HEK293 (cell line): ENCODE measurements around the gene MCFD2.

Experiments used
- CTCF ChIA-PET: fragments of 350-600 bp; formaldehyde crosslinking; extraction: SDS; loops from one replicate; lab custom pipeline; 2021; ENCODE audit warnings: antibody characterized with exemption; lab: Yijun Ruan, JAX
- POLR2A ChIA-PET: fragments of 300-600 bp; formaldehyde crosslinking; extraction: SDS; loops from one replicate; lab custom pipeline; 2020; ENCODE audit warnings: antibody characterized with exemption, inconsistent platforms; lab: Yijun Ruan, JAX
- H3K27ac ChIP-seq: fragments of 200-500 bp; sonication (Bioruptor generic); 2 replicates; pipeline ENCODE4 v1.5.1; 2014; ENCODE audit warnings: low read depth, low read length, control low read depth, inconsistent platforms; ENCODE audit errors: extremely low read depth
- H3K36me3 ChIP-seq, 2 experiments: fragments of 200-500 bp in 1 of 2; sonication (Bioruptor generic) in 1 of 2; 1 replicate in 1 of 2; 2 replicates in 1 of 2; pipeline ENCODE4 v1.5.1; 2014 to 2017; ENCODE audit warnings: inconsistent platforms in 2 of 2, low read length in 2 of 2; ENCODE audit not compliant: control insufficient read depth in 2 of 2, insufficient read depth in 1 of 2
- H3K4me1 ChIP-seq: fragments of 200-500 bp; sonication (Bioruptor generic); 2 replicates; pipeline ENCODE4 v1.5.1; 2014; ENCODE audit warnings: mild to moderate bottlenecking, low read length, inconsistent platforms; ENCODE audit not compliant: control insufficient read depth, insufficient read depth
- H3K4me3 ChIP-seq: 2 replicates; pipeline ENCODE4 v1.5.1; 2011; ENCODE audit warnings: low read depth, mild to moderate bottlenecking, control low read depth, low read length, moderate library complexity
- H3K9me3 ChIP-seq: fragments of 200-500 bp; sonication (Bioruptor generic); 2 replicates; pipeline ENCODE4 v1.5.1; 2014; ENCODE audit warnings: low read depth, low read length, inconsistent platforms; ENCODE audit not compliant: control insufficient read depth, insufficient read depth
- BCL11B ChIP-seq: fragments of 450-650 bp; formaldehyde crosslinking; IDR thresholded peaks from 2 replicates; pipeline ENCODE4 v1.5.1; 2016; ENCODE audit warnings: low read depth, missing biosample characterization, missing genetic modification characterization
- EGR2 ChIP-seq: fragments of 450-650 bp; formaldehyde crosslinking; IDR thresholded peaks from 2 replicates; pipeline ENCODE4 v1.5.1; 2016; ENCODE audit warnings: low read depth, missing biosample characterization, missing genetic modification characterization
- GLIS1 ChIP-seq: fragments of 450-650 bp; formaldehyde crosslinking; IDR thresholded peaks from 2 replicates; pipeline ENCODE4 v1.5.1; 2016; ENCODE audit warnings: missing biosample characterization, missing genetic modification characterization
- HOXA7 ChIP-seq: sonication (generic); formaldehyde crosslinking; IDR thresholded peaks from 2 replicates; pipeline ENCODE4 v1.8.1; 2022; ENCODE audit warnings: missing genetic modification reagents, borderline replicate concordance
- MYNN ChIP-seq: fragments of 450-650 bp; formaldehyde crosslinking; IDR thresholded peaks from 2 replicates; pipeline ENCODE4 v1.5.1; 2016; ENCODE audit warnings: missing biosample characterization, missing genetic modification characterization, borderline replicate concordance
- OSR2 ChIP-seq: fragments of 450-650 bp; formaldehyde crosslinking; IDR thresholded peaks from 2 replicates; pipeline ENCODE4 v1.5.1; 2016; ENCODE audit warnings: missing biosample characterization, missing genetic modification characterization
- PRDM4 ChIP-seq: fragments of 450-650 bp; formaldehyde crosslinking; IDR thresholded peaks from 2 replicates; pipeline ENCODE4 v1.5.1; 2017; ENCODE audit warnings: missing biosample characterization, missing genetic modification characterization
- RBAK ChIP-seq: fragments of 450-650 bp; formaldehyde crosslinking; IDR thresholded peaks from 2 replicates; pipeline ENCODE4 v1.5.1; 2016; ENCODE audit warnings: missing biosample characterization, missing genetic modification characterization
- SP2 ChIP-seq: fragments of 450-650 bp; formaldehyde crosslinking; IDR thresholded peaks from 2 replicates; pipeline ENCODE4 v1.5.1; 2016; ENCODE audit warnings: missing biosample characterization, missing genetic modification characterization
- ZBTB21 ChIP-seq: fragments of 450-650 bp; formaldehyde crosslinking; IDR thresholded peaks from 2 replicates; pipeline ENCODE4 v1.5.1; 2017; ENCODE audit warnings: missing biosample characterization, missing genetic modification characterization
- ZFP37 ChIP-seq: fragments of 450-650 bp; formaldehyde crosslinking; IDR thresholded peaks from 2 replicates; pipeline ENCODE4 v1.5.1; 2016; ENCODE audit warnings: missing biosample characterization, missing genetic modification characterization
- ZNF146 ChIP-seq: fragments of 450-650 bp; formaldehyde crosslinking; IDR thresholded peaks from 2 replicates; pipeline ENCODE4 v1.5.1; 2016; ENCODE audit warnings: missing biosample characterization, missing genetic modification characterization
- ZNF2 ChIP-seq: fragments of 450-650 bp; formaldehyde crosslinking; IDR thresholded peaks from 2 replicates; pipeline ENCODE4 v1.5.1; 2016; ENCODE audit warnings: missing biosample characterization, missing genetic modification characterization
- ZNF26 ChIP-seq: fragments of 450-650 bp; formaldehyde crosslinking; IDR thresholded peaks from 2 replicates; pipeline ENCODE4 v1.5.1; 2016; ENCODE audit warnings: missing biosample characterization, missing genetic modification characterization
- ZNF292 ChIP-seq: fragments of 450-650 bp; formaldehyde crosslinking; IDR thresholded peaks from 2 replicates; pipeline ENCODE4 v1.5.1; 2016; ENCODE audit warnings: low read depth, missing biosample characterization, missing genetic modification characterization, borderline replicate concordance
- ZNF311 ChIP-seq: fragments of 450-650 bp; formaldehyde crosslinking; IDR thresholded peaks from 2 replicates; pipeline ENCODE4 v1.5.1; 2017; ENCODE audit warnings: missing biosample characterization, missing genetic modification characterization, borderline replicate concordance
- ZNF514 ChIP-seq: fragments of 450-650 bp; formaldehyde crosslinking; IDR thresholded peaks from 2 replicates; pipeline ENCODE4 v1.5.1; 2016; ENCODE audit warnings: missing biosample characterization, missing genetic modification characterization
- ZNF530 ChIP-seq: fragments of 450-650 bp; formaldehyde crosslinking; IDR thresholded peaks from 2 replicates; pipeline ENCODE4 v1.5.1; 2016; ENCODE audit warnings: low read depth, missing biosample characterization, missing genetic modification characterization
- ZNF660 ChIP-seq: fragments of 450-650 bp; IDR thresholded peaks from 2 replicates; pipeline ENCODE4 v1.5.1; 2018; ENCODE audit warnings: missing biosample characterization, mild to moderate bottlenecking, missing genetic modification characterization
- ZNF76 ChIP-seq: fragments of 450-650 bp; formaldehyde crosslinking; IDR thresholded peaks from 2 replicates; pipeline ENCODE4; 2016; ENCODE audit warnings: low read depth, missing biosample characterization, missing genetic modification characterization, borderline replicate concordance
- ZNF792 ChIP-seq: fragments of 450-650 bp; formaldehyde crosslinking; IDR thresholded peaks from 2 replicates; pipeline ENCODE4 v1.5.1; 2016; ENCODE audit warnings: missing biosample characterization, missing genetic modification characterization
- TF ChIP-seq, protein P1 (sequence below): fragments of 450-650 bp; formaldehyde crosslinking; IDR thresholded peaks from 2 replicates; pipeline ENCODE4 v1.5.1; 2016; ENCODE audit warnings: missing biosample characterization, missing genetic modification characterization
- TF ChIP-seq, protein P2 (sequence below): fragments of 450-650 bp; formaldehyde crosslinking; optimal IDR thresholded peaks from 2 replicates; pipeline ENCODE3; 2016; ENCODE audit warnings: missing biosample characterization, mild to moderate bottlenecking, missing genetic modification characterization

MCFD2 gene

DNA sequence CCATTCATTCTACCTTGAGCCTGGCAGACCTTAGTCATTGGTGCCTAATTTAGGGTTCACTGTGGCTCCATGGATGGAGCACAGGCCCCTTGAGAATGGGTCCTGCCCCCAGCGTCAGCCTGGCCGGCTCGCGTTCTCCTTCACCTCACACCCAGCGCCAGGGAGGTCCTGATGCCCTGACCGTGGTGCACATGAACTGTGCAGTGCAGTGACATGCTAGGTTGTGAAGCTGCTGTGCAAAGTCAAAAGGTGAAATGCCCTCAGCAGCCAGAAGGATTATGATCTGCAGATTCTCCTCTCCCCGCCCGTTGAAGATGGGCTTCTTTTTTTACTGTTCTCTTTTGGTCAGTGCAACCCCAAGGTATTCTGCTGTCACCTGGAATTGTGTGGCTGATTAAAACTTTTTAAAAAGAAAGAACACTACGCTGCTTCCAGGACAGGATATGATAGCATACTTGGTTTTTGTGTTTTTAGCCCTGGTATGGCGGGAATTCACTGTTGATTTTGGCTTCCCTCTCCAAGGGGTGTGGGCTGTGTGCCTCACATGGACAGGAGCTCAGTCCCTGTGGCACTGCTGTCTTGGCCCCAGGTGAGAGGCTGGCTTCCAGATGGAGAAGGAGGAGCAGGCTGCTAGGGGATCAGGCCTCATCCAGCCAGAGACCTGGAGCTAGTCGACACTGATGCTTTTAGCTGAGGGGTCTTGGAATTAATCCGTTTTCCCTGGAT lies 49.4 kb upstream of the MCFD2 start:
- Histone ChIP-seq H3K27ac (no peak overlapping the region), H3K4me1 (no peaks in the 10 kb centered on the region), H3K36me3 (peaks cover 0 to 6% of the 10 kb centered on the region in 2 experiments; a peak in 1 of 3 replicates), H3K4me3 (no peak overlapping the region), H3K9me3 (no peaks in the 10 kb centered on the region)
- CTCF ChIA-PET, result interaction anchor here (0.7 to 0.9 kb wide), 2 partner anchors 326 to 358 kb away, joined by 3 read pairs; no protein-coding TSS in a partner anchor
- POLR2A ChIA-PET, result no interaction called here
- TF ChIP-seq GLIS1 (tag by site-specific recombination), result 0 out of 2 replicates have a peak, but pooled peaks have one; percentile 12
- no peak for TF ChIP-seq ZBTB21 (tag by site-specific recombination)

- Histone ChIP-seq H3K27ac (no peak overlapping the region), H3K9me3 (no peaks in the 10 kb centered on the region), H3K36me3 (peaks cover 0 to 10% of the 10 kb centered on the region in 2 experiments; a peak in 1 of 3 replicates), H3K4me3 (no peak overlapping the region), H3K4me1 (no peaks in the 10 kb centered on the region)
- CTCF ChIA-PET, result interaction anchor here (0.9 to 1.5 kb wide), 2 partner anchors 27 to 359 kb away, joined by 3 to 5 read pairs; no protein-coding TSS in a partner anchor
- POLR2A ChIA-PET, result no interaction called here
- TF ChIP-seq MYNN, result no peak
- TF ChIP-seq, protein P1, sequence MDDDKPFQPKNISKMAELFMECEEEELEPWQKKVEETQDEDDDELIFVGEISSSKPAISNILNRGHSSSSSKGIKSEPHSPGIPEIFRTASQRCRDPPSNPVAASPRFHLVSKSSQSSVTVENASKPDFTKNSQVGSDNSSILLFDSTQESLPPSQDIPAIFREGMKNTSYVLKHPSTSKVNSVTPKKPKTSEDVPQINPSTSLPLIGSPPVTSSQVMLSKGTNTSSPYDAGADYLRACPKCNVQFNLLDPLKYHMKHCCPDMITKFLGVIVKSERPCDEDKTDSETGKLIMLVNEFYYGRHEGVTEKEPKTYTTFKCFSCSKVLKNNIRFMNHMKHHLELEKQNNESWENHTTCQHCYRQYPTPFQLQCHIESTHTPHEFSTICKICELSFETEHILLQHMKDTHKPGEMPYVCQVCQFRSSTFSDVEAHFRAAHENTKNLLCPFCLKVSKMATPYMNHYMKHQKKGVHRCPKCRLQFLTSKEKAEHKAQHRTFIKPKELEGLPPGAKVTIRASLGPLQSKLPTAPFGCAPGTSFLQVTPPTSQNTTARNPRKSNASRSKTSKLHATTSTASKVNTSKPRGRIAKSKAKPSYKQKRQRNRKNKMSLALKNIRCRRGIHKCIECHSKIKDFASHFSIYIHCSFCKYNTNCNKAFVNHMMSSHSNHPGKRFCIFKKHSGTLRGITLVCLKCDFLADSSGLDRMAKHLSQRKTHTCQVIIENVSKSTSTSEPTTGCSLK (tag by site-specific recombination), result no peak
- TF ChIP-seq OSR2 (tag by site-specific recombination), result no peak
- no peak for TF ChIP-seq ZNF530 (tag by site-specific recombination)
- no peak for TF ChIP-seq ZNF514 (tag by site-specific recombination)
- TF ChIP-seq ZNF660 (tag by site-specific recombination), result no peak
- TF ChIP-seq ZNF2 (tag by site-specific recombination), result no peak
- TF ChIP-seq ZNF292 (tag by site-specific recombination), result no peak
- no peak for TF ChIP-seq HOXA7 (CRISPR knock-in tag)
- TF ChIP-seq, protein P2, sequence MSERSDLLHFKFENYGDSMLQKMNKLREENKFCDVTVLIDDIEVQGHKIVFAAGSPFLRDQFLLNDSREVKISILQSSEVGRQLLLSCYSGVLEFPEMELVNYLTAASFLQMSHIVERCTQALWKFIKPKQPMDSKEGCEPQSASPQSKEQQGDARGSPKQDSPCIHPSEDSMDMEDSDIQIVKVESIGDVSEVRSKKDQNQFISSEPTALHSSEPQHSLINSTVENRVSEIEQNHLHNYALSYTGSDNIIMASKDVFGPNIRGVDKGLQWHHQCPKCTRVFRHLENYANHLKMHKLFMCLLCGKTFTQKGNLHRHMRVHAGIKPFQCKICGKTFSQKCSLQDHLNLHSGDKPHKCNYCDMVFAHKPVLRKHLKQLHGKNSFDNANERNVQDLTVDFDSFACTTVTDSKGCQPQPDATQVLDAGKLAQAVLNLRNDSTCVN (tag by site-specific recombination), result no peak
- TF ChIP-seq ZNF792 (tag by site-specific recombination), result no peak
- no peak for TF ChIP-seq SP2 (tag by site-specific recombination)
- no peak for TF ChIP-seq EGR2 (tag by site-specific recombination)
- TF ChIP-seq ZNF146 (tag by site-specific recombination), result no peak
Measured at GRCh38 chr2:46963941-46964673, 48.5 kb upstream of the MCFD2 start.

- ChIA-PET CTCF (interaction anchor here (0.6 to 1.5 kb wide), 2 partner anchors 26 to 872 kb away, joined by 4 to 5 read pairs; no protein-coding TSS in a partner anchor), POLR2A (no interaction called here)
- H3K4me1 ChIP-seq, result no peaks in the 10 kb centered on the region
- no peak overlapping the region for H3K27ac ChIP-seq
- H3K36me3 ChIP-seq, result peaks cover 0 to 19% of the 10 kb centered on the region in 2 experiments; a peak in 1 of 3 replicates
- H3K9me3 ChIP-seq, result no peaks in the 10 kb centered on the region
- H3K4me3 ChIP-seq, result no peak overlapping the region
- TF ChIP-seq RBAK (tag by site-specific recombination), result no peak
- TF ChIP-seq ZNF76 (tag by site-specific recombination), result no peak
- TF ChIP-seq ZNF311 (tag by site-specific recombination), result no peak
- no peak for TF ChIP-seq ZFP37 (tag by site-specific recombination)
- no peak for TF ChIP-seq BCL11B (tag by site-specific recombination)
- no peak for TF ChIP-seq ZNF26 (tag by site-specific recombination)
- no peak for TF ChIP-seq PRDM4 (tag by site-specific recombination)
Measured at GRCh38 chr2:46963210-46963609, 47.6 kb upstream of the MCFD2 start.
